ENCODE measurements around the gene POTEF.
A peak's percentile ranks its signal among the peaks of the same experiment; 100 is the strongest.
"Not testable (repeated sequence)": the region's sequence is repeated elsewhere in the genome, so short reads cannot be mapped to it uniquely, and the experiment has no call there.

The POTEF gene

GRCh38 chr2:130129120-130129829 is at the start of gene POTEF:
TSS of gene POTEF (minus strand) at chr2:130129222. CDS start at chr2:130120515, 8,707 bp downstream.
- not testable (repeated sequence) for DNase-seq (ENCODE audit: low spot score)

- DNase-seq (ENCODE audit: low spot score) = not testable (repeated sequence)
Observed at GRCh38 chr2:130174866-130175265, 45.8 kb upstream of the POTEF start.

GRCh38 chr2:130169896-130170295 is 40.9 kb upstream of the POTEF start:
- DNase-seq (ENCODE audit: low spot score) = no peak

DNA sequence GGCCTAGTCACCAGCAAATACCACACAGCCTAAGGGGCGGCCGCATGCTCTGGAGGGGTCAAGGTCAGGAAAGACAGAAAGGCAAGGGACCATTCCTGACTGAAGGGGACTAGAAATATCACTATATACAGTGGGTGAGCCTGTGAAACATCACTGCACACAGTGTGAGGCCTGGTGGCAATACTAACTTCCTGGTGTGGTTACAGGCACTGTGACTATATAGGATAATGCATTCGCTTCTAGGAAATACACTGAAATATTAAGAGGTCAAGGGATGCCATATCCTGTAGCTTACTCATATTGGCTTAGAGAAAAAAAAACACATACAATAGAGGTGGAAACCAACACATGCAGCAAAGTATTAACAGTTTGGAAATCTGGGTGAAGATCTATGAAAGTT is 40.1 kb upstream of the POTEF start:
- DNase-seq (ENCODE audit: low spot score) = not testable (repeated sequence)

GRCh38 chr2:130166611-130167010 is 37.6 kb upstream of the POTEF start:
- DNase-seq (ENCODE audit: low spot score) = not testable (repeated sequence)

- DNase-seq (ENCODE audit: low spot score) = no peak
Observed at GRCh38 chr2:130165293-130166016, 36.4 kb upstream of the POTEF start.

GRCh38 chr2:130162968-130163367 is 33.9 kb upstream of the POTEF start:
- no peak for DNase-seq (ENCODE audit: low spot score)

DNA sequence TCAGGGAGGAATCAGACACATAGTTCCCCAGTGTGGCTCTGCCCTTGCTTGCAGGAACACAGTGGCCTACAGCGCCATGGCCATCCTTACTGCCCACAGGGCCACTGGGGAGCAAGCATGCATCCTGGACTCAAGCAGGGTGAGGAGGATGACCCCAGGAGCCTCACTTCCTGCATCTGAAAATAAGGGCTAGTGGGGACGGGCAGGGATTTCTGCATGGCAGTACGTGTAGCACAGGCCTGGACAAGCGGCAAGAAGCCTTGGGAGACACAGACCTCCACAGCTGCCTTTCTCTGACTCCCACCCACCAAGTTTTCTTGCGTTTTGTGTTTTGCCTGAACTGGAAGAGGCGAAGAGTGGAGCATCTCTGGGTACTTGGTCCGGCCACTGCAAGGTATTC is 33.5 kb upstream of the POTEF start:
- not testable (repeated sequence) for DNase-seq (ENCODE audit: low spot score)

DNA sequence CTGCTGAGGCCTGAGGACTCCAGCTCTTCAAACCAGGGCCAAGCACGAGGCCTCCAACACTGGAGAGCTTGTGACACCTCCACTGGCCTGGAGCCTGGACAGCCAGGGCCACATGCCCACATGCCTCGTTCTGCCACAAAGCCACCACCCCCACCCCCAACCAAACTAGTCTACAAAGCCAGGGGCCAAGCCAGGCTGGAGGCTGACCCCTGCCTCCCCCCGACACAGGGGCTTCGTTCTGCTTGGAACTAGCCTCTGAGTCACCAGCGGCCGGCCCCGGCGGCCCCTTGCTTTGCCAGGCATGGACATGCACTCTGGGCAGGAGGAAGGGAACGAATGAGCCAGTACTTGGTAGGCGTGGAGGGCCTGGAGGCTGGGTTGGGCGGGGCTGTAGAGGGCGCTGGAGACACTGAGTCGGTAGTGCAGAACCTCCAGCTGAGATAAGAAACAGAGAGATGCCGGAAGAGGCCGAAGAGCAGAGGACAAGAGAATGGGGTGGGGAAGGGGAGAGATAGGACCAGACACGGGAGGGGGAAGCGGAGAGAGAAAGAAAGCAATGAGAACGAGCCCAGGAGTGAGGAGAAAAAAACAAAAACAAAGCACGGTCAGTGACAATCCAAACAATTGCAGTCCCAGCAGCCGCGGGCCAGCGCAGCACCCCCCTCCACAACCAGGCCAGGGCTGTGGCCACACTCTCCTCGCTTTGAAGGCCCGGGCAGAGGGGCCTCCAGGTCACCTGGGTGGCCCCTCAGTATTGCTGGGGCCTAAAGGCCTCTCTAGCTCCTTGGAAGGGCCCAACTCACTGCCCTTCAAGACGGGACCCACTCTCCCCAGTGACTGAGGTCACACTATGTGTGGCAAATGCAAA is 32.0 kb upstream of the POTEF start:
- DNase-seq (ENCODE audit: low spot score) = not testable (repeated sequence)

DNA sequence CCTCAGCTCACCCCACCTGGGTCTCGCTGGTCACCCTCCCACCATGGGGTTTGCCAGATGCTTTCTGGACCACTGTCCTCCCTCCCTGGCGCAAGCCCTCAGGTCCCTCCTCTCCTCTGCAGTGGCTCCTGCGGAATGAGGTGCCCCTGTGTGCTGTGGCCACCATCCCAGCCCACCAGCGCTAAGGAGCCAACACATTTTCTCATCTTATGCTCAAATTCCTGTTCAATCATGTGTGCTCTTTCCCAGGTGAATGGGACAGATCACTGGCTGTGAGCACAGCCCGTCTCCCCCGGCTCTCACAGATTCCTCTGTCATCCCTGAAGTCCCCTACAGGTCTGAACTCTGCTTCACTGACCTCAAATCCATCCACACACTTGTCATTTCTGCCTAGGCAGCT is 31.1 kb upstream of the POTEF start:
- no peak for DNase-seq (ENCODE audit: low spot score)

GRCh38 chr2:130159376-130159775 is 30.4 kb upstream of the POTEF start:
- DNase-seq (ENCODE audit: low spot score) = not testable (repeated sequence)

DNA sequence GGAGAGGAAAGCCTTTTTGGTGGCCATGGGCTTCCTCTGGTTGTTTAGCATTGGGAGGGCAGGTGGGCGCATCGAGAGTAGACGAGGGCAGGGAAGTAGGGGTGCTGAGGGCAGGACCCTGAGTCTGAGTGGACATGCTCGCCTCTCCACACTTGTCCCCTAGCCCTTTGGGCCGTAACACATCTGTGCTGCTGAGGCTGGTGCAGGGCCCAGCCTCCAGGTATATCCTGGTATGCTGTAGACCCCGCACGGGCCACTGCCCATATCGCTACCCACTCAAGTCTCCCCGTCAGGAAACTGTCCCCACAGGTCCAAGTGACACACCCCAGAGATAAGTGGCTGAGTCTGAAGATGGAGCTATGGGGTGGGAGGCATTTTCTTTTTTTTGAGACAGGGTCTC is 29.6 kb upstream of the POTEF start:
- DNase-seq (ENCODE audit: low spot score) = no peak

GRCh38 chr2:130157825-130158514 is 28.9 kb upstream of the POTEF start:
- not testable (repeated sequence) for DNase-seq (ENCODE audit: low spot score)

DNA sequence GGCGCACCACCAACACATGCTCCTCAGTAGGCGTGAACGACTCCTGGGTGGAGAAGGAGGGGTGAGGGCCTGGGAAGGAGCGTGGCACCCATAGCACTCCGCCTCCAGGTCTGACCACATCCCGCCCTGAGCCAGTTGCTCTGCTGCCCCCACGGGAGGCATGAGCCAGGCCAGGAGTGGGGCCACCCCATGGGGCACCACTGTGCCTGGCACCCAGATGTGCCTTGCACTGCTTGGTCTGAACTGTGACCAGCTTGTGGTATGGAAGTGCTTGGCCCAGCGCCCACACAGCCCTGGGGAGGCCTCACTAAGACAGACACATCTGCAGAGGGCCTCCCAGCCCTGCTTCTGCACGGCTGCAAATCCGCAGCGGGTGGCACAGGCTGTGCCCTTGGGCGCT is 28.3 kb upstream of the POTEF start:
- DNase-seq (ENCODE audit: low spot score) = not testable (repeated sequence)

GRCh38 chr2:130156624-130157004 is 27.6 kb upstream of the POTEF start:
- no peak for DNase-seq (ENCODE audit: low spot score)

DNA sequence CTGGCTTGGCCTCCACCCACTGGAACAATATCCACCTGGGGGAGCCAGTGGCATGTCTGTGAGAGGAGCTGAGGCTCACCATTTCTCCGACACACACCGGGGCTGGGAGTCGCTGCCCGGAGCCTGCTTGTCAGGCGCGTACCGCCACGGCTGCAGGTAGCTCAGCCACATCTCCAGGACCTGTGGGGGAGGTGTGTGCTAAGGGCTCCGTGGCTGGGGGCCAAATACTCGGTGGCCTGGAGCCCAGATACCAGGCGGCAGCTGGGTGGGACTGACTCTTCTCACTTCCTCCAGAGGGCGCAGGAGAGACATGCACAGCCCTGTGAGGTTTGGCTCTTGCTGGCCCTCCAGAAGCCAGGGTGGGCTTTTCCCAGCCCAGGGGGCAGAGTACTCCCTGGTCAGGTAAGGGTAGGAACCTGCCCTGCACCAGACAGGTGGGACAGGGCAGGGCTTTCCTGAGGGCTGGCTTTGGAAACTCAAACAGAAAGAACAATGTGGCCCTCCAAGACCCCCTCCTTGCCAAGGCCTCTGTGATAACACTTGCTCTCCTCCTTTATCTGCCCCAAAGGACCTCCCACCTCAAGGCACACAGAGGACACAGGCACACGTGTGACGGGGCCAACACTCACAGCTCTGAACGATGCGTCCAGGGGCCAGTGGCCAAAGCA is 27.1 kb upstream of the POTEF start:
- peak; percentile 26 for DNase-seq (ENCODE audit: low spot score)

DNA sequence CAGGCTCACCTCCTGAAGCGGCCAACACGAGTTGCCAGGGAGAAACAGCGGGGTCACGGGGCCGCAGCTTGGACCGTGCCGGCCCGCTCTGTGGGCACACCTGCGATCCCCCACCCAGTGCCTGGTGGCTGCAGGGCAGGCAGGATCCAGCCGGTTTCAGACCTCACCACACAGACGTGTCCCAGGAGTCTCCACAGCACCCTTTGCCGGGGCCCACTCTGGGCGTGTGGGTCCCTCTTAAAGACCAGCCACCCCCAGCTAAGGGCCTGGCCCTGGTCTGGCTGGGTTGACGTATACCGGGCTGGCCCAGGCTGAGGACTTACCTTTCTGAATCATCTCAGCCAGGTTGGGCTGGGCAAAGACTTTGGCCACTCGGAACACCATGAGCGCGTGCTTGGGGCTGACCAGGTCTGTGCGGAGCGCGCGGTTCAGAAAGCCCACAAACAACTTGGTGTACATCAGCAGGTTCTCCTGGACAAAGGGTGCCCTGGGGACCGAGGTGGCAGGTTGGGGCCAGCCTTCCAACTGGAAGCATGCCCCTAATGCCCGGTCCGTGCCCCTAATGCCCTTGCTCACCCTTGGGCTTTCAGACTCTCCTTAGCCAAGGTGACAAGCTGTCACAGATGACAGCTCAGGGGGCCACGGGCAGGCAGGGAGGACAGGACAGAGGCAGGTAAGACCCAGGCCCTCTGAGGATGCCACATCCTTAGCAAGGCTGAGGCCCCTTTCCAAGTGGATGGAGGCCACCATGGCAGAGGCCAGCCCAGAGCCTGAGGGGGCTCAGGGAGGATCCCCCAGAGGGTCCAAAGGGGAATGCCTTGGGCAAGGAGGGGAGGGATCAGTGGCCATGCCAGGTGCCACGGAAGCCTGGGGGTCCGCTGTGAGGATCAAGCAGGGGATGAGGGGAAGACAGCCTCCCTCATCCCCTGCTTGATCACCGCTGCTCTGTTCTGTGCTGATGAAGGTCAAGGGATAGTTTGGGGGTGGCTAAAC is 26.0 kb upstream of the POTEF start:
- DNase-seq (ENCODE audit: low spot score) = no peak

DNA sequence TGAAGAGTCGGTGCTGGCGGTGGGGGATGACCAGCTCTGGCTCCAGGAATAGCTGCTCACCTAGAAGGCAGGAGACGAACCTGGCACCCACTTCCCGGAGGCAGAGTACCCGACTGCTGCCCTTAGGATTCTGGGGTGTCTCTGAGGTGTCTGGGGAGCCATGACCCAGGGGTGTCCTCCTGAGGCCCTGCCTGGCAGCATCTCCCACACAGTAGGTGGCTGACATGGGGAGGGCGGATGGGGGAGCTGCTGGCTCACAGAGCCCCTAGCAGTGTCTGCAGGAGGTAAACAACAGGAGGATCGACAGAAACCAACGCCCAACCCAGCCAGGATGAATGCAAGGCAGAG is 25.4 kb upstream of the POTEF start:
- DNase-seq (ENCODE audit: low spot score) = not testable (repeated sequence)

GRCh38 chr2:130153721-130154422 is 24.9 kb upstream of the POTEF start:
- DNase-seq (ENCODE audit: low spot score) = not testable (repeated sequence)
